NCI-H2107 treated with DMSO at 0.1 percent for 48 hours (cell line): Measurements from ENCODE around the gene NMUR1.

Experiments
- DNase-seq: peaks from one replicate; lab custom pipeline; 2025; ENCODE audit not compliant: unreplicated experiment; lab: John Stamatoyannopoulos, UW

The NMUR1 gene

GRCh38 chr2:231554748-231555545, 24.7 kb upstream of the NMUR1 start:
- no peak for DNase-seq

- DNase-seq: no peak
Observed at GRCh38 chr2:231554327-231554726, 24.1 kb upstream of the NMUR1 start.

GRCh38 chr2:231552752-231553151, 22.5 kb upstream of the NMUR1 start:
- DNase-seq: no peak

- DNase-seq: no peak
Observed at GRCh38 chr2:231549446-231550239, 19.4 kb upstream of the NMUR1 start.

- no peak for DNase-seq
Observed at GRCh38 chr2:231548752-231549151, 18.5 kb upstream of the NMUR1 start.

- no peak for DNase-seq
Observed at GRCh38 chr2:231547315-231548110, 17.3 kb upstream of the NMUR1 start.

- no peak for DNase-seq
Observed at GRCh38 chr2:231546014-231546715, 15.9 kb upstream of the NMUR1 start.

- no peak for DNase-seq
Observed at GRCh38 chr2:231545105-231545902, 15.1 kb upstream of the NMUR1 start.

GRCh38 chr2:231542136-231542535, 11.9 kb upstream of the NMUR1 start:
- DNase-seq: no peak

- DNase-seq: no peak
Observed at GRCh38 chr2:231541645-231542044, 11.4 kb upstream of the NMUR1 start.

GRCh38 chr2:231539991-231540390, 9.7 kb upstream of the NMUR1 start:
- no peak for DNase-seq

- no peak for DNase-seq
Observed at GRCh38 chr2:231535961-231536360, 5.7 kb upstream of the NMUR1 start.

GRCh38 chr2:231533777-231534125, 3.5 kb upstream of the NMUR1 start:
- DNase-seq: no peak

GRCh38 chr2:231533086-231533776, 3.0 kb upstream of the NMUR1 start:
- no peak for DNase-seq

GRCh38 chr2:231532756-231533035, 2.5 kb upstream of the NMUR1 start:
- DNase-seq: no peak

GRCh38 chr2:231531883-231532755, 1.9 kb upstream of the NMUR1 start:
- no peak for DNase-seq

- DNase-seq: no peak
Observed at GRCh38 chr2:231531466-231531865, 1.2 kb upstream of the NMUR1 start.

GRCh38 chr2:231528636-231529030, 1.6 kb downstream of the NMUR1 start:
- DNase-seq: no peak
